ENCODE measurements around the gene MTA2.
A peak's percentile ranks its signal among the peaks of the same experiment; 100 is the strongest.
"Not testable (repeated sequence)": the region's sequence is repeated elsewhere in the genome, so short reads cannot be mapped to it uniquely, and the experiment has no call there.

MTA2 gene

DNA sequence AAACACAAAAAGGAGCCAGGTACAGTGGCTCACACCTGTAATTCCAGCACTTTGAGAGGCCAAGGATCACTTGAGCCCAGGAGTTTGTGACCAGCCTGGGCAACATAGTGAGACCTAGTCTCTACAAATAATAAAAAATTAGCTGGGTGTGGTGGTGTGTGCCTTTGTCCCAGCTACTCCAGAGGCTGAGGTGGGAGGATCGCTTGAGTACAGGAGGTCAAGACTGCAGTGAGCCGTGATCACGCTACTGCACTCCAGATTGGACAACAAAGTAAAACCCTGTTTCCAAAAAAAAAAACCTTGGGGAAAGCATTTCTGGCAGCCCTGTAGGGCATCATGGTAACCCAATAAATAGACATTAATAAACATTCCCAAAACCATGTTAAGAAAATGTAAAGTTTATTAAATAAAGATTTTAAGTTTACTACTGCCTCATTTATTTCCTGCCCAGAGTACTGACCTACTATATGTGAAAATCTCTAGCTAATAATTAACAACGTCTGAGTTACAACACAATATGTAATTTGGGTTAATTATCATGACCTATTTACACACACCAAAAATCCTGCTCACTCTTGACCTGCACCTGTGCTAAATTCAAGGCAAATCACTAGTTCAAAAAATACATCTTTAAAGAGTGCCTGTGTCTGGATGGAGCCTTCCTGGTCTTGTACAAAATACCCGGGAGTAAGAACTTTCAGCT, 36.4 kb downstream of the MTA2 start:
- no peak for DNase-seq

GRCh38 chr11:62561677-62562230, 39.9 kb downstream of the MTA2 start:
- not testable (repeated sequence) for DNase-seq

GRCh38 chr11:62560566-62561103, 41.0 kb downstream of the MTA2 start:
- peak; percentile 9 to 21 for DNase-seq

GRCh38 chr11:62559626-62560025, 42.0 kb downstream of the MTA2 start:
- DNase-seq, result not testable (repeated sequence)

DNA sequence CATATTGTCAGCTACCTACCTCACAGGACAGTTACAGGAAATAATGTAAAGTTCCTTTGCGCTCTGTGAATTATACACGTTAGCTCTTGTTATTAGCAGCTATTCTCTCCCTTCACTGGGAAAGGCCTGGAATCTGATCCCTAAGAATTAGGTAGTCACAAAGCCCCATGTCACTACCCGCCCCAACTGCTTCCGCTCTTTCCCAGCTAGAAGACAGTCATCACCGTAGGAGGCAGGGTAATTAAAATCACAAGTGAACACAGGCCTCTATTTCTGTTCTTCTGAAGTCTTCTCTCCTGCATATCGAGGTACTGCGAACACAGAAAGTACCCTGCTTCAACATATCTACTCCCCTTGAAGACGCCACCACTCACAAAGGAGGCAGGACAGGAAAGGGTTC, 42.5 kb downstream of the MTA2 start:
- no peak for DNase-seq

GRCh38 chr11:62558669-62559068, 43.0 kb downstream of the MTA2 start:
- DNase-seq, result no peak

GRCh38 chr11:62556875-62557631, 44.6 kb downstream of the MTA2 start:
- no peak for DNase-seq

DNA sequence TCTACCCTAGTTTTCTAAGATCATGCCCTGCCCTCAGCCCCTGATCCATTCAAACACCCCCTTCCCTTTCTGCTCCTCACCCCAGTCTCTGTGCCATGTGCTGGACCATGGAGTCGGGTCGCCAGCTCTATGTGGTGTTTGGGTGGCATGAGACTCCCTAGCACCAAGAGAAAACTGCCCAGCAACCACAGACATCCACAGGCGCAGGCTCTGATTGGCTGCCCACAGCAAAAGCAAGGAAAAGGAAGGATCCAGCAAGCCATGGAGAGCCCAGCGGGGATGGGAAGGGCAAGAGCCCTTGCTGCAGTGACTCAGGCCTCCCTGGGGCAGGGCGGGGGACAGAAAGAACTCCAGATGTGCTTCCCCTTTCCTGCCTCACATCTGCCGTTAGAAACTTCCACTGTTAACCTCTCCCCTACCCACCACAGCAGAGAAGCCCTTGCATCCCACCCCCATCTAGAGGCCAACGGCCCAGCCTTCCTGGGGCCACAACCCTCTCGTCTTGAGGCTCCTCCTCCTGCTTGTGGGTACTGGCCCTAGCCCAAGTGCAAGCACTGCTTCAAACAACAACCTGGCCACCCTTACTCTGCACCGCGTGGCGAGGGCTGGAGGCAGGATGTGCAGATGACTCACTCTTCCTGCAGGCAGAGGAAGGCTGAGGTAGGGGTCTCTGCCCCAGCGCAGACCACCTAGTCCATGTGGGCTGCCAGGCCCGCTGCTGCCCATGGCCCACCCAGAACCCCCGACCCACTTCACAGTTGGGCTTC, 45.4 kb downstream of the MTA2 start:
- DNase-seq, result peak; percentile 18 to 25

DNA sequence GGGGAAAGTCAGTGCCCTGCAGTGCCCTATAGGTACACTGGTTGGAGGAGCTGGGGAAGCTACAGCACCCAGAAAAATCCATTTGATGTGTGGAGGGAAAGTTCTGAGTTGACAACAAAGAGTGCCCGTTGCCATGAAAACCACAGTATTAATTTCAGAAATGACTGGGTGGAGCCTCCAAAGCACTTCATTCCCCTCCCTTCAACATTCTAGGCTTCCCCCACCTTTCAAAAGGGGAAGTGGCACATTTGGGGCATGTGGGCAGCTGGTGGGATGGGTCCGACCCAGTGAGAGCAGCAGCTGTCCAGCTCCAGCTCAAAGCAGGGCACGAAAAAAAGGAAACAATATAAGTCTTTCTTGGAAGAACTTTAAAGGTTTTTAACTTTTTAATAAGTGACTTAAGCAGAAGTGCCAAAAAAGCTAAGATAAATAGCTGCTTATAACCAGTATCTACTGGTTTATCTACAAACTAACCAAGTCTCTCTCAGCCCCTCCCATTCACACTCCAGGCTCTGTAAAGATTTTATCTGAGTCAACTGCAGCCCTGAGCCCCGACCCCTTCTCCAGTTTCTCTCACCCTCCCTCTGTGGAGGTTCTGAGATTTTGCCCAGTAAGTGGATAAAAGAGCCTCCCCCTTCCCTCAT, 46.1 kb downstream of the MTA2 start:
- DNase-seq, result no peak

DNA sequence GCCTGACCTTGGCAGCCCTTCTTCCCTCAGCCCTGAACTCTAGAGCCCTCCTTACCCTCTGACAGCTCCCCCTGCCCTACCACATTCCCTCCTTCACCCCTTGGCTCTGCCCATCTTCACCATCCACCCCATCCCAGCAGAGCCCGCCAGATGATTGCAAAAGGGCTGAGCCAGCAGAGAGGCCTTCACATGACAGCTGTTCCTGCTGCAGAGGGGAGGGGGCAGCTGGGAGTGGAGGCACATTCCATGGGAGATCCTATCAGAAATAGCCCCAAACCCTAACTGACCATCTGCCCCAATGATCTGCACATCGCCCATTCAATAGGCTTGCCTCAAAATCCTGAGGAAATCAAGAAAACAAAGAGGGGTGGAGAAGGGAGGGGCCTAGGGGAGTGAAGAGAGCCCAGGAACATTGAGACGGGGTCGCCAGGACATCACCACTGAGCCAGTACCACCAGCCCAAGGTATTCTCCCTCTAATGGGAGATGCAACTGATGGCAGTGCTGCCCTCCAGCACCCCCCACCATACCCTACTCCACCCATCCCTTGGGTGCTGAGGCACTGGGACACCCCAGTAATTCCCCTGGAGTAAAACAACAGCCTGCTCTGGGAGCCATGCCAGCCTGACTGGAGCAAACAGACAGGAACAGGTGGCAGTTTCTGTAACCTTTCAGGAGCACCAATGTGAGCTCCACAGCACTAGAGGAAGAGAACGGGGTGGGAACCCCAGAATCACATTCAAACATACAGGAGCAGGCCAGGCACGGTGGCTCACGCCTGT, 47.1 kb downstream of the MTA2 start:
- DNase-seq, result peak in 1 of 2 experiments; percentile 8

DNA sequence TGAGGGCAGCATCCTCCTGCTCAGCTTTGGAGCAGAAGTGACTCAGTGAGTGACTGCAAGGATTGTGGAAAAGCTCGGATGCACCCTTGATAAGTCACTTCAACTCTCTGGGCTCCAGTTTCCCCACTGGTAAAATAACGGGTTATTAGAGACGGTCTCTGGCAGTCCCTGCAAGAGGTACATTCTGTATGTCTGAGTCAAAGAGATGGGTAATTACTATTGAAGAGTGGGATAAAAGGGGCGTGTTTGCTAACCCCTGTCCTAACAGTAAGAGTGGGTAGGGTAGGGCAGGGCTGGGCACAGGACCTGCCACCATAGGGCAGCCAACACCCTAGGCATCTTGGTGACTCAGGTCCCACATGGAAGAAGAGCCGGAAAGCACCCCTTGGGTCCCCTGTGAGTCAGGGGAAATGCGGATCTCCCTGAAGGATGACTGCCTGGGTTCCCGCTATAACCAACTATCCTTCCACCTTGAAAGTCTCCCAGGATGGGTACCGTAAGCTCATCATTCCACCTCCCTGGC, 47.8 kb downstream of the MTA2 start:
- no peak for DNase-seq

GRCh38 chr11:62553080-62553838, 48.4 kb downstream of the MTA2 start:
- DNase-seq, result no peak

GRCh38 chr11:62552485-62553079, 49.1 kb downstream of the MTA2 start:
- no peak for DNase-seq

- DNase-seq, result not testable (repeated sequence)
Measured at GRCh38 chr11:62550478-62550877, 51.2 kb downstream of the MTA2 start.

- DNase-seq, result no peak
Measured at GRCh38 chr11:62548545-62549335, 52.9 kb downstream of the MTA2 start.

DNA sequence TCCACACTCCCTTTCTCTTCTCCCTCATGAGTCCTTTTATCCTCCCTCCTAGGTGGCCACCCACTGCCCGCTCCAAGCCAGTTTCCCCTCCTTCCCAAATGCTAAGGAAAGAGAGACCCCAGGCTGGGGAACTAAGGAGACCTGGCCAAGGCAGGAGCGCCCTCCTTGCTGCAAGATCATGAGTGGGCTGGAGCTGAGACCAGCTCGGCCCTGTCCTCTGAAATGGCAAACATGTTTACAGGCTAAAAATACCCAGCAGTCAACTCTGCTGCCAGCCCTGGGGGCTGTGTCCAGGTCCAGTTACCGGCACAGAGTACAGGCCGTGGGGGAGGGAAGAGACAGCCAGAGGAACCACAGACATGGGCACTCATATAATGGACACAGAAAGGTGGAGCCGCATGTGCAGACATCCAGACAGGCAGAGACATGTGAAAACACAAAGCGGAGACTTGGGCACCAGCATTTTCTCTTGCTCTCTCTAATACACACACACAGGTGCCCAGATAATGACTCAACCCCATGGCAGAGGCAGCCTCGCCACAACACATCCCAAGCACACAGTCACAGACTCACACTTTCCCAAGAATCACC, 53.9 kb downstream of the MTA2 start:
- no peak for DNase-seq

GRCh38 chr11:62546929-62547625, 54.6 kb downstream of the MTA2 start:
- no peak for DNase-seq

GRCh38 chr11:62546244-62546928, 55.3 kb downstream of the MTA2 start, which contains the start of gene AHNAK:
AHNAK (minus strand) TSS chr11:62546806; CDS start chr11:62536098, 10,708 bp downstream.
- peak in 1 of 2 experiments; percentile 3 for DNase-seq

Measured in NCI-H2081 (cell line).